Peyer's patch (tissue), 4 donors: ENCODE data around the gene NFASC.

ENCODE experiments used
- CTCF ChIP-seq, 6 experiments: fragments of 450-650 bp in 4 of 6; fragments of 200-600 bp in 2 of 6; sonication (generic) in 1 of 6; IDR thresholded peaks; one replicate each; pipeline ENCODE4 v1.5.1; 2017 to 2019; ENCODE audit warnings: antibody characterized with exemption in 6 of 6, mild to moderate bottlenecking in 3 of 6, moderate library complexity in 1 of 6
- POLR2A ChIP-seq, 2 donors: fragments of 450-650 bp; IDR thresholded peaks; one replicate each; pipeline ENCODE4 v1.5.1; 2017; ENCODE audit warnings: antibody characterized with exemption in 2 of 2, mild to moderate bottlenecking in 2 of 2, moderate library complexity in 2 of 2

- TF ChIP-seq CTCF (IDR thresholded peaks at IDR 0.05): no peak
- TF ChIP-seq POLR2A (IDR thresholded peaks at IDR 0.05): no peak
Observed at GRCh38 chr1:204945565-204945977, 74.9 kb downstream of the NFASC start.
